GM19468 (cell line): ENCODE data around the gene IL16.

Experiments
- ATAC-seq: cut with Tn5 transposase; IDR thresholded peaks from one replicate; pipeline ENCODE4 v1.9.1; 2021; ENCODE audit warnings: mild to moderate bottlenecking, moderate library complexity, moderate number of reproducible peaks; ENCODE audit not compliant: unreplicated experiment; ENCODE audit errors: extremely low read depth

The IL16 gene

DNA sequence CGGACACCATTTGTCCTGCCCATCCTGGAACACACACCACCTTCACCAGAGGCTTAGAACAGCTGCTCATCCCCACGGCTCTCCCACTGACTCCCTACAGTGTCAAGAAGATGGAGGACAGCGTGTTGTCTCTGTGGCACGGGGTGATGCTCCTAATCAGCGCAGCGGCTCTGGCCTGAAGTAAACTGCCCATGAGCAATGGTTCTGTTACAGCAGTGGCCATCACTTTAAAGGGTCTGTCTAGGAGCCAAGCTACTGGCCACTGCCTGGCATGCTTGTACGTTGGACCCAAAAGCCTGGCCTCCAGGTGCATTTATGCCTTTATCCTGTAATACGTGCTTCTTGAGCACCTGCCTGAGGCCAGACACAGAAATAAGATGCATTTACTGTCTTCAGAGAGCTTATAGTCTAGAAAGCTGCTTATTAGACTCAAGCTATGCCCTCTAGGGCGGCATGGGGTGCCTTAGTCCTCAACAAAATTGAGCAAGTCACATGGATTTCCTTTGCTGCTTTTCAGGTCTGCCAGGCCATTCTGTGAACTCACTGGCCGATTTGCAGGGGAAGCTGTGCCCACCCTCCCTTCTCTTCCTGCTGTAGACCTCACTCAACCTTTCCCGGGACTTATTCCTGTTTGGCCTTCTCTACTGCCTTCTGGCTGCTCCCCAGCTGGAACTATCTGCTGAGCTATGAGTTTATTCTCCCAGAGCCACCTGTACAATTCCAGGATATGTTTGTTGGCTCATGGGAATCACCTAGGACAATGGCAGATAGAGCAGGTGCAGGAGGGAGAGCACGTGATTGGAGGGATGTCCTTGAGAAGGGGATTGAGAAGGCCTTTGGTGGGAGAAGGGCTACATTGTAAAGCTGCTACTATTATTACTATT, 75.3 kb downstream of the IL16 start:
- ATAC-seq: no peak

DNA sequence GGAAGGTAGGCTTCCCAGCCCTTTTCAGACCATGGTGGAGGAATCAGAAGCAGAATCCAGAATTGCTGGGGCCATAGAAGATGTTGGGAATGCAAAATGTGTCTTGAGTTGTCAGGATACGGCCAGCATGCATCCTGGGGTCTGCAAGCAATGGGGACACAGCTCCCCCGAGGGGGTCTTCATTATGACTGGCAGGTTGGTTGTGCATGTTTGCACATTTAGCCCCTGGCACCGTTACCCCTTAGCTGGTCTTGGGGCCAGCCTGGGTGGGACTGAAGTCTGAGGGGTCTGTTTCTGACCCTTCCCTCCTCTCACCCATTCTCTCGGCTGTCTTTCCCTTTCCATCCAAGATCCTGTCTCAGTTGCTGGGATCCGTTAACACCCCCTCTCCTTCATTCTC, 76.5 kb downstream of the IL16 start:
- ATAC-seq: no peak

DNA sequence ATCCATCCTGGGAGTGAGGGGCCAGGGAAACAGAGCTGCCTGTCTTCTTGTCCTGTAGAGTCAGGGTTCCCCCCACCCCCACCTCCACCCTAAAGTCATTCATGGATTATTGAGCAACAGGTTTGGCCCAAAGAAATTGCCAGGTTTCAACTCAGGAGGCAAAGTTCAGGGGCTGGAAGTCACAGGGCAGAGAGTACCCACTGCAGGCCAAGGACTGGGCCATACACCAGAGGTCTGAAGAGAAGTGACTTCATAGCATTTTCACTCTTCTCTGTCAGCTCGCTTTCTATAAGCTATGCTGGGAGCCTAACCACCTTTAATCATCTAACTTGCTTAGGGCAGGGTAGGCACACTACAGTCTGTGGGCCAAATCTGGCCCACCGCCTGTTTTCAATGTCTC, 77.2 kb downstream of the IL16 start:
- no peak for ATAC-seq

DNA sequence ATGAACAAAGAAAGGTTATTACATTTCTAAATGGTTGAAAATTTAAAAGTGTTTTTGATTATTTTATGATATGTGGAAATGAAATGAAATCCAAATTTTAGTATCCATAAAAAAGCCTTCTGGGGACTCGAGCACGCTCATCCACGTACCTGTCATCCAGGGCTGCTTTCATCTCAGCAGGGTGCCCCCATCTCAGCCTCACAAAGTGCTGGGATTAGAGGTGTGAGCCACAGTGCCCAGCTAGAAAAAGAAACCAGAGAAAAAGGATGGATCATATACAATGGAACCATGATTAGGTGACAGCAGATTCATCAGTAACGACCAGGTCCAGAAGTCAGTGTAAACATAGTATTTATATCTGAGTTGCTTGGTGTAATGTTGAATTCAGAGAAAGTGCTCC, 77.6 kb downstream of the IL16 start:
- ATAC-seq: no peak

DNA sequence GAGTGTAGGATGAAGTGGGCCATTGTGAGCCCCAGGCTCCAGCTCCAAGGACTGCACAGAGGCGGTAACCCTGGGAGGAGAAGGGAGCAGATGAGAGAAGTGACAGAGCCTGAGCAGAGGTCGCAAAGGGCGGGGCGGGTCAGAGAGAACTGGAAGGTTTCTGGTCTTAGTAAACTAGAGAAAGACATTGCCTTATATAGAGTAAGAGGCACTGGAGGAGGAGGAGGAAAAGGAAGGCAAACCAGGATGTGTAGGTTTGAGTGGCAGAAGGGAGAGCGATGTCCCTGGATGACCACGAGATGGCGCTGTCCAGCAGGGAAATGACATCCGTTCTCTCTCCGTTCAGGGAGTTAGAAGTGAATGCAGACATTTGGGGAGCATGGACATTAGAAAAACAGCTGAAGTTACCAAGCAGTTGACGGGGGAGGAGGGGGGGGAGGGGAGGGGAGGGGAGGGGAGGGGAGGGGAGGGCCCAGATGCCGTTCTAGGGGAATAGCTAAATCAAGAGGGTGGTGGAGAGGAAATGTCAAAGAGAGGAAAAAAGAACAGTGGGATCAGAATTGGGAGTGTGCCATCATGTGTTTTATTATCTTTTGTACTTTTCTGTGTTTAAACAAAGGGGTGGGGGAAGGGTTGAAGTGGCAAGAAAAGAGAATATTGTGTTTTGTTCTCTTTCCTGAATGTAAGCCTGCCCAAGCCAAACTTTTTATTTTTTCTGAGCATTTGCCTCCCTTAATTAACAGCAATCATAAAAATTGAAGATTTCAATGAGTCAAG, 78.4 kb downstream of the IL16 start:
- peak; percentile 61 for ATAC-seq

DNA sequence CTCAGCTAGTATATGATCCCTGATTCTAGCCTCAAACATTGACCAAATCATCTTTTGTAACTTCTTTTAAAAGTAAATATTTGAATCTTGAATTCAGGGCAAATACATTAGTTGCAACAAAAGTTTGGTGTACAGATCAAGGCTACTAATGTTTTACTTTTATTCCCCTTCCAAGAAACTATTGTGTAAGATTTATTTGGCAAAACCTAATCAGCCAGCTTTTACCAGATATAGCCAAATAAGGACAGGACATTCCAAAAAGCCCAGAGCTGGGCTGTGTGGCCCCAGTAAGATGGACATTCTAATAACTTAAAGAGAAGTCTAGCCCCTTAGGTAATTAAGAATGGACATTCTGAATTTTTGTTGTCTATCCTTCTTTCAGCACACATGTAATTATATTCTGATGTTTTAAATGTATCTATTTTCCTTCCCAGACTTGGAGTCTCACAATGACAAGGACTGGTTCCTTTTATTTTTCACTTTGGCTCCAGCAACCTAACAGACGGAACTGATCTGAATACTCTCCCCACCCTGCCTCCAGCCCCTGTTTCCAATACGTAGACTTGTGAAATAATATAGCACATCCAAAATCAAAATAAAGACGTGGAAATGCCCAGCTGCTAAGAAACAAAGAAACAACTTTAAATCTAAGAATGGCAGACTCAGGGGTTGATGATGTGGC, 79.2 kb downstream of the IL16 start:
- no peak for ATAC-seq

DNA sequence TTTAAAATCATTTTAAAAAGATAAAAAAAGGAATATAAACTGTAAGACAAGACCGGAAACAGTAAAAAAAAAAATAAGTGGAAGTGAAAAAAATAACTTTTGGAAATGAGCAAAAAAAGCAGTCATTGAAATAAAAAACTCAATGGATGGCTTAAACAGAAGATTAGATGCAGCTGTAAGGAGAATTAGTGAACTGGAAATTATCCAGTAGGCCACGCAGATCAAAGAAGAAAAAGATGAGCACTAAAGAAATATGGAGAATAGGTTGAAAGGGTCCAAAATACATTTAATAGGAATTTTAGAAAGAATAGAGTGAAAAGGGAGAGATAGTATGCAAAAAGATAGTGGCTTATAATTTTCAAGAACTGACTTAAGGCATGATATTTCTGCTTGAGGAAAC, 80.3 kb downstream of the IL16 start:
- ATAC-seq: no peak

DNA sequence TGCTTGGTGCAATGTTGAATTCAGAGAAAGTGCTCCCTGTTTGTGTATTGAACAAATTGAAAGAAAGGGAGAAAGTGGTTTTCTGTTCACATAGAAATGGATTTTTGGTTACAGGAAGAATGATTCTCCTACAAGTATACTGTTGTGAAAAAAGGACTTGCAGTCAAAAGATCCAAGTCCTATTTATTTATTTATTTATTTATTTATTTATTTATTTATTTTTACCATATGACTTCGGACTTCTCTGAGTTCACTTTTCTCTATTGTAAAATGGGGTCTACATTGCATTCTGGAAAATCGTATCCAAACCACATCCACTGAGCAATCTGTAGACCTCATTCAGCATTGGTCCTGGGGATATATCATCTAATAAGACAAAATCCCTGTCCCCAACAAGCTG, 81.2 kb downstream of the IL16 start:
- no peak for ATAC-seq

DNA sequence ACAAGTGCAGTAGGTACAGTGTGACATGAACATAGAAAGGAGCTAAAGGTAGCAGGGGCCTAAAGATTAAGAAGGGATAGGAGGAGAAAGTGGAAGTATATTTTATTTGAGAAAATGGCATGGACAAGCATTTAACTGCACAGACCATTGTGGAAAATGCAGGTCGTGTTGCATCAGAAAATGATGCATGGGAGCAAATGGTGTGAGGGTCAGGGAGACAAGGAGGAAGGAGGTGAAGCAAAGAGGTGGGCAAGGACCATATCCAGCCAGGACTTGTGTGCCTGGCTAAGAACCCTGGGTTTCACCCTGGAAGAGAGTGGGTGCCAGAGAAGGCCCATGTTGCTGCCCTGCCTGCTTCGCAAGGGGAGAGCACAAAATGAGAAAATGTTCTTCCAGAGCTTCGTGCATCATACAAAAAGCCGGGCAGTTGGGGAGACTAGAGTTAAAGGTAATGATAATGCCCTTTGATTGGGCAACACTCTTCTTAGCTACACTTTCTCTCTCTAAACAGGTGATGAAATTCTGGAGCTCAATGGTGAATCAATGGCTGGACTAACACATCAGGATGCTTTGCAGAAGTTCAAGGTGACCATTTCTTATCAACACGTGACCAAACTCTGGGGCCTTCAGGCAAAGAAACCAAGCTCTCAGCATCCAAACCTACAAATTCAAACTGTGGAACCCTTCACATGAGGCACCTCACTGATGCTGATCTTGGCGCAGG, 81.8 kb downstream of the IL16 start:
- ATAC-seq: no peak

DNA sequence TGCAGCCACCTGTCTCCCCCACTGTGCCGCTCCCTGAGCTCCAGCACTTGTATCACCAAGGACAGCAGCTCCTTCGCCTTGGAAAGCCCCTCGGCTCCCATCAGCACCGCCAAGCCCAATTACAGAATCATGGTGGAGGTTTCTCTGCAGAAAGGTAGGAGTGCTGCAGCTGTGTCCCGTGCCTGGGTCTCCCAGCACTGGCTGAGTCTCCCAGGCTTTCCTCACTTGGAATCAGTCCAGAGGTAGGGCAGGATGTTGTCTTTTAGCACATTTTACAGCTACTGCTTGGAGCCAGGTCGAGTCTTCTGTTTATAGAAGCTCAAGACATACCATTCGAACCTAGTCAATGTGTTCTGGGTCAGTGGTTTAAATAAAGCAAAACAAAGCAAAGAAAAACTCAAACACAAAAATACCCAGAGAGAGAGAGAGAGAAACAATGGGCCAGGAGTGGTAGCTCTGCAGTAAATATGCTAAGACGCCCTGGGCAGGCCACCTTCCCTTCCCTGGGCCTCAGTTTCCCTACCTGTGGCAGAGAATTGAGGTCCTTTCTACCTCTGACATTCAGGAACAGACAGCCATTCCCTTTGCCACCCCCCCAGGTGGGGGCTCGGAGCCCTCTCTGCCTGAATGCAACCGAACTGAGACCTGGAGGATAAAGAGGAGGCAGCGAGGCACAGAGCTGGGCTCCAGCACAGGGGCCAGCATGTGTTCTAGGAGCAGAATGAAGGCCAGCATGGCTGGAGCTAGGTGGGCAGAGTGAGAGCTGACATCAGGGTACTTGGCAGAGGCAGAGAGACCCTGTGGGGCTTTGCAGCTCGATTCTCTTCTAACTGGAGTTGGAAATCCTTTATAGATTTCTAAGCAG, 83.2 kb downstream of the IL16 start:
- ATAC-seq: no peak

DNA sequence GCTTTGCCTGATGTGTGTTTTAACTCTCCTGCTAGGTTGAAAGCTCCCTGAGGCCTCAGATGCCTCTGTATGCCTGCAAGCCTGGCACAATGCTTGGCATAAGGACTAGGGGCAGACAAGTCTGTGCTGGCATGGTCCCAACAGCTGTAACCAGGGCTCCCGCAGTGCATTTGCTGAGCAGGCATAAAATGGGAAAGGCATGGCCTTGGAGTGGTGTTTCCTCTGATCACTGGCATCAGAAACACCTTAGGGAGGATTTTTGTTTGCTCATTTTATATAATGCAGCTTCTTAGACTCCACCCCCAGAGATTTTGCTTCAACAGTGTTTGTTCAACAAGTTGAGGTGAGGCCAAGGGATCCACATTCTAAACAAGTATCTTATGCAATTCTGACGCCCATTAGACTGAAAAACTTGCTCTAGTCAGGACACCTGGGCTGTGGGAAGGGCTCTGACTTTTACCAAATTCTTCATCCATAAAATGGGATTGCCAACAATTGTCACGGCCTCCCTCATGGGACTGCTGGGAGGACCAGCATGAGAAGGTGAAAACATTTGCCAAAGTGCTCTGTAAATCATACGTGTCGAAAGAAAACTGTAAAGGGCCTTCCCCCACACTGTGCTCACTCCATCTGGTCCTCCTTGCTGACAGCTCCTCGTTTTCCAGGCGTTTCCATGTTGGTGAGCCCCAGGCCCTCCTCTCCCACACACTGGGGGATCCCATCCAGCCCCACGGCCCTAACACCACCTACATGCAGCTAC, 84.2 kb downstream of the IL16 start:
- no peak for ATAC-seq

DNA sequence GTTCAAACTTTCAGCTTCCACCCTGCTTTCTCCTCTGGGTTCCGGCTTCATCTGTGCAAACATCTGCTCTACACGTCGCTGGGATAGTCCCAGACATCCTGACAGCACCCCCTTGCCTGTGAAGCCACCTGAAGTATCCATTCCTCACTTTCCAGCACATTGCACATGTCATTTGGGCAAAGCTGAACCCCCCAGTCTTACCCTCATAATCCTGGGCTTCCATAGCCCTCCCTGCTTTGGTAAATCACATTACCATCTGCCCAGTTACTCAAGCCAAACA, 84.7 kb downstream of the IL16 start:
- no peak for ATAC-seq

DNA sequence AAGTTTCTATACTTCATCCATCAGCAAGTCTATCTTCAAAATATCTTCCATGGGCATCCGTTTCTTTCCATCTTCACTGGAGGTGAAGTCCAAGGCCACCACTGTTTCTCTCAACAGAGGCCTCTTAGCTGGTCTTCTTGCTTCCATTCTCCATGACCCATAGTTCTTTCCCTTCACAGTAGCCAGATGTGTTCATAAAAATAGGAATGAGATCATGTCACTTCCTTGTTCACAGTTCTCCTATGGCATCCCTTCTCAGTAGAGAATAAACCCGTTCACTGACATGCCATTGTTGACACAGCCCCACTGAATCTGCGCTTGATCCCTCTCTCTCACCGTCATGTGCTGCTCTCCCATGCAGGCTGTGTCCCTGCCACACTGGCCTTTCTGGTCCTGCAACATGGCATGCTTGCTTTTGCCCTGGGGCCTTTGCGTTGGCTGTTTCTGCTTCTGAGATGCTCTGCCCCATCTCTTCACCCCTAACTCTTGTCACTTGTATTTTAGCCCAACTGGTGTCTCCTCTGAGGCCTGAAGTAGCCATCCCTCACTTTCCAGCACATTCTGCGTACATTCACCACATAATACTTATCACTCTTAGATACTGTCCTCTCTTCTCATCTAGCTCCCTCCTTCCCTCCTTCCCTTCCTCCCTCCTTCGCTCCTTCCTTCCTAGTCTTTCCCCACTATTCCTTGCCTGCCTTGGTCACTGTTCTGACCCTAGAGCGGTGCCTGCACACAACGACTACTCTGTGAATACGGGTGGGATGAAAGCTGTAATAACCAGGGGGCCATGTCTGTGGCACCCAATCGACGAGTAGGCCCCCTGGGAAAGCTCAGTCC, 85.3 kb downstream of the IL16 start:
- no peak for ATAC-seq

DNA sequence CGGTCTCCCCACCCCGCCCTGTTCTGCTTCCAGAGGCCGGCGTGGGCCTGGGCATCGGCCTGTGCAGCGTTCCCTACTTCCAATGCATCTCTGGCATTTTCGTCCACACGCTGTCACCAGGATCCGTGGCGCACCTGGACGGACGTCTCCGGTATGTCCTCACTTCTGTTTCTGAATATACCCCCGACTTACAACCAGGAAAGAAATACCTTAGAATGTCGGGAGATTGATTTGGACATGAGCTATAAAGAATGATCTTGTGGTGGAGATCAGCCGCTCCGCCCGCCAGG, 85.9 kb downstream of the IL16 start:
- no peak for ATAC-seq

DNA sequence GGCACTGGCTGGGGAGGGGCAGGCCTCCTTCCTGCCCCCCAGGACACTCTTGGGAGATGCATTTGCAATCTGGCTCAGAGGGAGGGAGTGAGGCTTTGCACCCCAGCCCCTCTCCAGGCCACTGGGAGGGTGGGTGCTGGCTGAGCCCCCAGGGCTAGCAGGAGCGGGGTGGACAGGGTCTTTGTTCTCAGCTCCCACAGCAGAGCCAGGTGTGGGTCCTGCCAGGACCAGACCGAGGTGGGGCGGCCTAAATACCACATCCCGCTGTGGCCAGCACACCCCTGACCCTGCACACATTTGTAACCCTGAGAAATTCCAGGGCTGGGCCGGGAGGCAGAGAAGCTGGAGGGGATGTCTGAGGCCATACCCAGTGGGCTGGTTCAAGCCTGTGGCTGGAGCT, 86.2 kb downstream of the IL16 start:
- ATAC-seq: no peak

DNA sequence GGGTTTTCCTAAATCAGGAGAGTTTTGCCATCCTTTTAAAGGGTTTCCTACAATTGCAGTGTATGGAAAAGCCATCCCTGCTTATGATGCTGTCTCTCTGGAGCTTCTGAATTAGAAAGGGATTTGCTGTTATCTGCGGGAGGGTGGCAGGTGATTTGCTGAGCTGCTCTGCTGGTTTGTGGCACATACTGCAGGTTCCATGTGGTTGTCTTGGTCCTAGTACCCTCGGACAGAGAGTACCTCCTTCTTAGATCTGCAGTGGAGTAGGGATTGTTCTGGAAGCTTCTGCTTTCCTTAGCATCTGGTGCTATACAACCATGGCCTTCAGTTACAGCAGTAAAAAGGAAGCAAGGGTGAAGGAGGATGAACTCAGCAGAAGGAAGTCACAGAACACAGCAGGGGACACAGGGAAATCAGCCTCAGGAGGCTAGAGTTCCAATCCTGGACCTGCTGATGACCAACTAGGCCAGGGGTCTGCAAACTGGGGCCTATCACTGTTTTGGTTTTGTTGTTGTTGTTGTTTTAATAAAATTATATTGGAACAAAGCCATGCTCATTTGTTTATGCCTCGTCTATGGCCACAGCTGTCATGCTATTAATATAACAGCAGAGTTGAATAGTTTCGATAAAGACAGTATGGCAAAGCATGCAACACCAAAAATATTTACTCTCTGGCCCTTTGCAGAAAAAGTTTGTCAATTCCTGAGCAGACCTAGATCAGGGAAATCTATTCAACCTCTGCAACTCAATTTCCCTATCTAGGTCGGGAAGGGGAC, 87.8 kb downstream of the IL16 start:
- peak; percentile 69 for ATAC-seq

DNA sequence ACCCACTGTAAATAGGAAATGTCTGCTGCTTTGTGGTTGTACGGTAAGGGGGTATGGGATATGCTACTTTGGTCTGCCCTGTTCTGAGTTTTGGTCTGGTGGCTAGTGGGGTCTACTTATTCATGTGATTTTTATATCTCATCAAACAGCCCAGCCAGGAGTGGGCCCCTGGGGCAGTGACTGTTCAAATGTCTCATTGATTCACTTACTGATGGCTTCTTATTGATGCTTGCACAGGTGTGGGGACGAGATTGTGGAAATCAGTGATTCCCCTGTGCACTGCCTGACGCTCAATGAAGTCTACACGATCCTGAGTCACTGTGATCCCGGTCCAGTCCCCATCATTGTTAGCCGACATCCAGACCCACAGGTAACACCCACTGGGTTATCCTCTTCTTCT, 88.8 kb downstream of the IL16 start:
- ATAC-seq: no peak
